Natural killer cell (primary cell): ENCODE results near the gene ISY1. TPM values are rescaled to one million over a fixed set of nuclear protein-coding genes. Genes with fewer than 3 reads are reported as not detected.

Source experiments
- ATAC-seq, 3 donors: fragments of 150-1000 bp in 2 of 3; fragments of 200-7000 bp in 1 of 3; cut with Tn5 transposase; 1 replicate in 1 of 3; 2 replicates in 2 of 3; pipeline ENCODE4 v1.10.0; 2021; ENCODE audit warnings: mild to moderate bottlenecking in 2 of 3, moderate library complexity in 2 of 3
- DNase-seq, 2 donors: peaks; one replicate each; pipeline versions ENCODE4 v3.0.0 to v3.0.0-alpha.2; 2013 to 2021; ENCODE audit warnings: mixed read lengths in 1 of 2
- H3K27ac ChIP-seq: one replicate; pipeline ENCODE4 v1.5.1; 2013; ENCODE audit warnings: mild to moderate bottlenecking, low read length
- H3K27me3 ChIP-seq: one replicate; pipeline ENCODE4 v1.6.1; 2013; ENCODE audit warnings: low read length; ENCODE audit not compliant: control insufficient read depth, insufficient read depth
- H3K36me3 ChIP-seq: one replicate; pipeline ENCODE4 v1.6.1; 2013; ENCODE audit warnings: low read length; ENCODE audit not compliant: control insufficient read depth, insufficient read depth
- H3K4me1 ChIP-seq: one replicate; pipeline ENCODE4 v1.6.1; 2013; ENCODE audit warnings: low read length; ENCODE audit not compliant: control insufficient read depth, insufficient read depth
- H3K4me3 ChIP-seq: one replicate; pipeline ENCODE4 v1.5.1; 2013; ENCODE audit warnings: low read length
- H3K9me3 ChIP-seq: one replicate; pipeline ENCODE4 v1.6.1; 2013; ENCODE audit warnings: low read length; ENCODE audit not compliant: control insufficient read depth, insufficient read depth
- H3K27ac Mint-ChIP-seq, 2 donors: one replicate each; pipeline ENCODE4 v1.8.0; 2022; ENCODE audit warnings: mild to moderate bottlenecking in 2 of 2, mixed read lengths in 2 of 2, moderate library complexity in 1 of 2
- H3K27me3 Mint-ChIP-seq, 2 donors: one replicate each; pipeline ENCODE4 v1.8.0; 2022; ENCODE audit warnings: low read depth in 2 of 2, mixed read lengths in 2 of 2
- H3K36me3 Mint-ChIP-seq: one replicate; pipeline ENCODE4 v1.8.0; 2022; ENCODE audit warnings: mixed read lengths
- H3K4me1 Mint-ChIP-seq, 2 donors: one replicate each; pipeline ENCODE4 v1.8.0; 2022; ENCODE audit warnings: mixed read lengths in 2 of 2
- H3K4me3 Mint-ChIP-seq: one replicate; pipeline ENCODE4 v1.8.0; 2022; ENCODE audit warnings: mild to moderate bottlenecking, moderate library complexity, mixed read lengths
- H3K9me3 Mint-ChIP-seq, 2 donors: one replicate each; pipeline ENCODE4 v1.8.0; 2022; ENCODE audit warnings: mixed read lengths in 2 of 2
- CTCF ChIP-seq: fragments of 200-600 bp; IDR thresholded peaks from one replicate; pipeline ENCODE4 v1.8.0; 2022; ENCODE audit warnings: antibody characterized with exemption
- WGBS: methylation state at CpG from one replicate; pipeline ENCODE4 v1.1.7; 2013; ENCODE audit warnings: missing lambda C conversion rate; ENCODE audit not compliant: insufficient coverage; 5-methylcytosine and 5-hydroxymethylcytosine counted together
- intact Hi-C: fragments of 100-400 bp; cut with micrococcal nuclease; formaldehyde crosslinking; loops from one replicate; pipeline ENCODE4 v1.14.2; 2022
- total RNA-seq, 4 donors: library from RNA; stranded (reverse); fragments of 120-200 nt in 1 of 4; gene quantifications; one replicate each; pipeline versions ENCODE4 v1.2.3 to v1.2.4, GENCODE V29; 2013 to 2022

Gene ISY1
- total RNA-seq, 3 donors from 2014 or later (not counting 1 experiment from before 2014, with no cell fraction given) = 51.9 to 58.2 (median 56.1) TPM

GRCh38 chr3:129106320-129106719 is 54.5 kb downstream of the ISY1 start:
- Mint-ChIP-seq H3K4me1 (peaks cover 44 to 55% of the 10 kb centered on the region in 2 donors), H3K4me3 (no peak overlapping the region), H3K36me3 (no peaks in the 10 kb centered on the region), H3K9me3 (no peaks in the 10 kb centered on the region), H3K27me3 (no peaks in the 10 kb centered on the region), H3K27ac (no peak overlapping the region)
- no peak for ATAC-seq
- H3K27ac ChIP-seq = no peak overlapping the region
- no peaks in the 10 kb centered on the region for H3K27me3 ChIP-seq
- no peak overlapping the region for H3K4me3 ChIP-seq
- peaks cover 35% of the 10 kb centered on the region for H3K4me1 ChIP-seq
- H3K36me3 ChIP-seq = peaks cover 30% of the 10 kb centered on the region
- intact Hi-C loops = no loop called here
- WGBS = 72% methylated on average over 5 of the region's 5 CpGs
- no peaks in the 10 kb centered on the region for H3K9me3 ChIP-seq
- no peak for DNase-seq
- TF ChIP-seq CTCF = no peak

- no peaks in the 10 kb centered on the region for H3K9me3 Mint-ChIP-seq
Measured at GRCh38 chr3:129105862-129106261, 55.0 kb downstream of the ISY1 start.

GRCh38 chr3:129104498-129105079 is 56.3 kb downstream of the ISY1 start:
- H3K4me1 Mint-ChIP-seq = peaks cover 54 to 62% of the 10 kb centered on the region in 2 donors
- no peak overlapping the region for H3K4me3 Mint-ChIP-seq
- H3K4me3 ChIP-seq = no peak overlapping the region
- peaks cover 35% of the 10 kb centered on the region for H3K4me1 ChIP-seq
- H3K36me3 ChIP-seq = peaks cover 21% of the 10 kb centered on the region
- no peaks in the 10 kb centered on the region for H3K9me3 ChIP-seq
- no peaks in the 10 kb centered on the region for H3K9me3 Mint-ChIP-seq
- no peak for TF ChIP-seq CTCF
- ATAC-seq = no peak
- no peak overlapping the region for H3K27ac ChIP-seq
- H3K27me3 Mint-ChIP-seq = no peaks in the 10 kb centered on the region
- H3K27ac Mint-ChIP-seq = peak overlapping the region; percentile 1 to 71
- intact Hi-C loops = no loop called here
- DNase-seq = no peak
- WGBS = 98% methylated on average over 4 of the region's 6 CpGs
- no peaks in the 10 kb centered on the region for H3K36me3 Mint-ChIP-seq
- no peaks in the 10 kb centered on the region for H3K27me3 ChIP-seq

More at GRCh38 chr3:129105862-129106261, 55.0 kb downstream of the ISY1 start:
- Histone ChIP-seq H3K4me1 (peaks cover 35% of the 10 kb centered on the region), H3K4me3 (no peak overlapping the region), H3K27ac (no peak overlapping the region), H3K36me3 (peaks cover 28% of the 10 kb centered on the region), H3K9me3 (no peaks in the 10 kb centered on the region), H3K27me3 (no peaks in the 10 kb centered on the region)
- Mint-ChIP-seq H3K4me3 (no peak overlapping the region), H3K36me3 (no peaks in the 10 kb centered on the region), H3K27ac (no peak overlapping the region), H3K27me3 (no peaks in the 10 kb centered on the region), H3K4me1 (peaks cover 48 to 60% of the 10 kb centered on the region in 2 donors)
- WGBS = 95% methylated on average over 4 of the region's 4 CpGs
- intact Hi-C loops = no loop called here
- no peak for ATAC-seq
- DNase-seq = no peak
- no peak for TF ChIP-seq CTCF

- Mint-ChIP-seq H3K9me3 (no peaks in the 10 kb centered on the region), H3K4me3 (no peak overlapping the region), H3K27me3 (no peaks in the 10 kb centered on the region), H3K27ac (peak overlapping the region in 1 of 2 donors; percentile 71), H3K36me3 (no peaks in the 10 kb centered on the region), H3K4me1 (peaks cover 55 to 62% of the 10 kb centered on the region in 2 donors)
- no peak overlapping the region for H3K27ac ChIP-seq
- no peaks in the 10 kb centered on the region for H3K9me3 ChIP-seq
- H3K27me3 ChIP-seq = no peaks in the 10 kb centered on the region
- DNase-seq = no peak
- 94% methylated on average over 5 of the region's 6 CpGs for WGBS
- intact Hi-C loops = no loop called here
- no peak for TF ChIP-seq CTCF
- ATAC-seq = no peak
- H3K4me3 ChIP-seq = no peak overlapping the region
- H3K36me3 ChIP-seq = peaks cover 20% of the 10 kb centered on the region
- H3K4me1 ChIP-seq = peaks cover 35% of the 10 kb centered on the region
Measured at GRCh38 chr3:129104051-129104450, 56.8 kb downstream of the ISY1 start.
